GM12801 (cell line): ENCODE measurements around the gene ID4.

Source experiments
- CTCF ChIP-seq: IDR thresholded peaks from one replicate; pipeline ENCODE4 v1.5.1; 2011; ENCODE audit warnings: control low read depth; ENCODE audit not compliant: insufficient read length; ENCODE audit errors: extremely low read depth

ID4 gene

GRCh38 chr6:19841181-19841580 is 4.0 kb downstream of the ID4 start:
- no peak for TF ChIP-seq CTCF

DNA sequence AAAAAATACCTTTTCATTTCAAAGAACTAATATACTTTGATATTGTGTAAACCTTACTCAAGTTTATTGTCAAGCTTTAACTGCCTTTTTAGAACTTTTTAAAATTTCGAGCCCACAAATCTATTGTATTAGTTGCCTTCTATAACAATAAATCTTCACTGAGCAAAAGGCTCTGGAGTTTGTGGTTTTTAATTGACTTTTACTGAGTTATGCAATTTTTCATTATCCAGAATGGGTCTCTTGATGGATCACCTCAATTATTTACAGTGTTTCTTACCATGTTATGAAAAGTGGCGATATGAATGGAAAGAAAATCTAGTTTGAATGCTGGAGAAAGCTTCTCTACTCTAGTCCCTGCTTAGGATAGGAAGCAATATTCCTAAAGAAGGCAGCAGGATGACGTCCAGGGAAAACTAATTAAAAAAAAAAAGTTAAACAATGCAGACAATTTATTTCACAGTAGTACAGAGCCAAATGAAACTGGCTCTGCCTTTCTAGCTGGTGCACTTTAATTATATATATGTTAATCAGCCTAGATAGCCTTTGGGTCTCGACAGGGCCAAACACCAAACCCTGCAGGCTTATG is 5.0 kb downstream of the ID4 start:
- TF ChIP-seq CTCF: no peak

DNA sequence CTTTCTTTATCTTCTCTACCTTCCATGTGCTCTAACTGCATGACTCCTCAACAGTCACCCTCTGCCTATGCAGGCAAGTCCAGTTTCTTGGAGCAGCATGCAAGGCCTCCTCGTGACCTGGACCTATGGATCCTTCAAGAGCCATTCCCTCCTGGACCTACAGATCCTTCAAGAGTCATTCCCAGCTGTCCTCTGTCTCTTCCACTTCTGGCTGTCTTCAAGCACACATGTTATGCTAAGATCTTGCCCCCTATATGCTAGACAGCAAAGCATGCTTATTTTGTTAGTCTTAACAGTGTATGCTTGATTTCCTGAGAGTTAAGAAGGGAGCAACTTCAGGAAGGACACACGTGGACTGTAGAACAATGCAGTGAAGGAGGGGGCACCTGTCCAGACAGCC is 7.5 kb downstream of the ID4 start:
- TF ChIP-seq CTCF: no peak

DNA sequence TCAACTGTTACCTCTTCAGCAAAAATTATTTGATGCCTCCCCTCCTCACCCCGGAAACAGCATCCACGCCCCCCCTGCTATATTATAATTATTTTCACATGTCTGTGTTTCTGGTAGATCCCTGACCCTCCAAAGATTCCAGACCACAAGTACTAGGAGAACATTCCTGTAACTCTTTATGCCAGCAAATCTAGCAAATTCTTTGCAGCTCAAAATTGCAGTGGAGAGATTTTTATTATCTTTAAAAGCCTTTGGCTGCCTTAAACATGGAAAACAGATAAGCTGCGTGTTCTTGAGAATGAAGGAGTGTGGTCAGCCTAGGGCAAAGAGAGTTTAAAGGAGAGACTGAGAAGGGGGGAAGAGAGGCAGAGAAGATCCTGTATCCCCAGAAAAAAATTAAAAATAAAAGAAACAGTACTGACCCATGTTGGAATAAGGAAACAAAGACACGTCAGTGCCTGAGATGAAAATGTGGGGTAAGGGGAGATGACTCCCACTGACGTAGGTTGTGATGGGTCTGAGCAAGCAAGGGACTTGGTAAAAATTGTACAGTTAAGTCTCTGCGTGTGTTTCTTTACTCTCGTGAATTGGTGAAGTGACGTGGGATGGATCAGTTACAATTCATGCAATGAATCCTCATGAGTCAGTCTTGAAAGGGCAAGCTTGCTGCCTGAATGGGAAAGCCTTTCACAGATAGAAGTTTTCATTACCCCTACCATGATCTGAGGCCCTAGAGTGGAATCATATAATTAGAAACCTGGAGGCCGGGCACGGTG is 8.3 kb downstream of the ID4 start:
- TF ChIP-seq CTCF: no peak

DNA sequence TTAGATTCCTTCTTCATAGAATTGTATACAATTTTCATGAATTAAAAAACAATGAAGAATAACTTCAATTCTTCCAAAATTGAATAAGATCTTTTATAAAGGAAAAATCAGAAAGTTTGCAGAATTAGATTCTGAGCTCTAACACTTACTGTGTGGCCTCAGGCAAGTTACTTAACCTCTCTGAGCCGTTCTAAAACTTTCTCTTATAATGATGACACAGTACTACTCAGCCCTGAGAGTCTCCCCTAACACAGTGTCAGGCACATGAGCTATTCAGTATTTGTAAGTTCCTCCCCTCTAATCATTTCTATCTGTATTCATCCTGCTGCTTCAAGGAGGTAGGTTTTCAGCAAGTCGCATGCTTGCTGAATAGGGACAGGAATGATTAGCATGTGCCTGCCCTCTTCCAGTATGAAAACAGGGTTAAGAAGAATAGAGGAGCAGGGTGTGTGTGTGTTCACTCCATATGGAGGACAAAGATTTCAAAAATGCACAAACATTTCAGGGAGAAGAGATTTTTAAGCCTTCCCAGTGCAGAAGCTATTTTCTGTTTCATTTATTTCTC is 11.4 kb downstream of the ID4 start:
- TF ChIP-seq CTCF: no peak

DNA sequence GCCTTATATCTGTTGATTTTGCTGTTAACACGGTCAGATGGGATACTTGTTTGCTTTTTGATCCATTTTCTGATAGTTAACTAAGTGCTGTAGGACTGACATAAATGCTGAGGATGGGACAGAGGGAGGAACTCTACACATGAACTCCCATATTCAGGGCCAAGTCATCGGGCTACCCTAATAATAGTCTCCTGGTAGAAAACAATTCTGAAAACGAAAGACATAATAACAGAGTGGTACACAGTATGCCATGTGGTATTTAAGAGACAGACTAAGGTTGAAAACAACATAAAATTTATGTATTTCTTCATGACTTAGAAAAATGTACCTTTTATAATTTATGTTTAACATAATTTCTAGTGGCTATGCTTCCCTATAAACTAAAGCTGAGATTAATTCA is 12.0 kb downstream of the ID4 start:
- no peak for TF ChIP-seq CTCF

DNA sequence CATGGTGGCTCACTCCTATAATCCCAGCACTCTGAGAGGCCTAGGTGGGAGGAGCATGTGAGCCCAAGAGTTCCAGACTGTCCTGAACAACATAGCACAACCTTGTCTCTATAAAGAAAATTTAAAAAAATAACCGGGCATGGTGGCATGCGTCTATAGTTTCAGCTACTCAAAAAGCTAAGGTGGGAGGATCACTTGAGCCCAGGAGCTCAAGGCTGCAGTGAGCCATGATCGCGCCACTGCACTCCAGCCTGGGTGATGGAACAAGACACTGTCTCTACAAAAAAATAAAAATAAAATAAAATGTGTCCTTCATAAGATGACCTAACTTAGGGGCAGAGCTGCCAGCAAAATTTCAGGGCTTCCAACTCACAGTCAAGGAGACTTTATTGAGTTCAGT is 12.6 kb downstream of the ID4 start:
- no peak for TF ChIP-seq CTCF
